Measurements from ENCODE around the gene TMEM248. TPM values are rescaled to one million over a fixed set of nuclear protein-coding genes. Genes with fewer than 3 reads are reported as not detected.

TMEM248 gene
- total and polyA plus RNA-seq, 3 donors from 2014 or later: 139 to 221 (median 181) TPM

- H3K27ac ChIP-seq: no peak overlapping the region
- no peak for DNase-seq
- no peaks in the 10 kb centered on the region for H3K27me3 ChIP-seq
- WGBS, 2 donors: 82 to 86% methylated on average over 2 of the region's 2 CpGs
- no peak overlapping the region for H3K4me3 ChIP-seq
- intact Hi-C loops (cut with DNase I; ENCODE audit: low total_unique reads): no loop called here
- no peaks in the 10 kb centered on the region for H3K36me3 ChIP-seq (ENCODE audit: low read depth, missing control alignments)
- H3K9me3 ChIP-seq: no peaks in the 10 kb centered on the region
- TF ChIP-seq CTCF (IDR thresholded peaks at IDR 0.05): no peak
- TF ChIP-seq POLR2A (IDR thresholded peaks at IDR 0.05): no peak
- no peaks in the 10 kb centered on the region for H3K4me1 ChIP-seq
Measured at GRCh38 chr7:67006965-67007364, 85.9 kb downstream of the TMEM248 start.

Small RNA genes within 50 kb of the gene (small RNA-seq; reads per million reads assigned to genes)
- gene RF00017 (0 reads per million in 2 donors), gene RN7SL43P (0 reads per million in 2 donors), gene RNU6-1254P (0 reads per million in 2 donors)

Other genes with a start within 250 kb of the TMEM248 start
- gene RABGEF1, start 180.5 kb upstream of the TMEM248 start, total RNA-seq: 10 to 100 TPM; 62.5 to 78.4 TPM
- gene RABGEF1, start 180.5 kb upstream of the TMEM248 start, polyA plus RNA-seq (ENCODE audit: insufficient read depth, low read depth, low replicate concordance): 70.2 TPM
- 10 to 100 TPM; 54.3 to 64.6 TPM for gene SBDS, start 74.4 kb downstream of the TMEM248 start, total RNA-seq
- gene SBDS, start 74.4 kb downstream of the TMEM248 start, polyA plus RNA-seq (ENCODE audit: insufficient read depth, low read depth, low replicate concordance): 92.2 TPM
- 10 to 100 TPM; 21.7 to 22.8 TPM for gene TYW1, start 75.6 kb downstream of the TMEM248 start, total RNA-seq
- 16.9 TPM for gene TYW1, start 75.6 kb downstream of the TMEM248 start, polyA plus RNA-seq (ENCODE audit: insufficient read depth, low read depth, low replicate concordance)